Skin epidermis (tissue), 12 donors: ENCODE results near the gene SPTSSB.

Experiments used
- H3K27ac ChIP-seq, 21 experiments: fragments of 200-600 bp; sonication (generic) in 11 of 21; one replicate each; pipeline ENCODE4 v1.5.0; 2020; ENCODE audit warnings: mild to moderate bottlenecking in 3 of 21, inconsistent platforms in 2 of 21, moderate library complexity in 2 of 21
- H3K4me3 ChIP-seq, 7 experiments: fragments of 200-600 bp; sonication (generic) in 2 of 7; one replicate each; pipeline ENCODE4 v1.5.0; 2020; ENCODE audit warnings: inconsistent platforms in 2 of 7, mild to moderate bottlenecking in 2 of 7, moderate library complexity in 1 of 7

SPTSSB gene

DNA sequence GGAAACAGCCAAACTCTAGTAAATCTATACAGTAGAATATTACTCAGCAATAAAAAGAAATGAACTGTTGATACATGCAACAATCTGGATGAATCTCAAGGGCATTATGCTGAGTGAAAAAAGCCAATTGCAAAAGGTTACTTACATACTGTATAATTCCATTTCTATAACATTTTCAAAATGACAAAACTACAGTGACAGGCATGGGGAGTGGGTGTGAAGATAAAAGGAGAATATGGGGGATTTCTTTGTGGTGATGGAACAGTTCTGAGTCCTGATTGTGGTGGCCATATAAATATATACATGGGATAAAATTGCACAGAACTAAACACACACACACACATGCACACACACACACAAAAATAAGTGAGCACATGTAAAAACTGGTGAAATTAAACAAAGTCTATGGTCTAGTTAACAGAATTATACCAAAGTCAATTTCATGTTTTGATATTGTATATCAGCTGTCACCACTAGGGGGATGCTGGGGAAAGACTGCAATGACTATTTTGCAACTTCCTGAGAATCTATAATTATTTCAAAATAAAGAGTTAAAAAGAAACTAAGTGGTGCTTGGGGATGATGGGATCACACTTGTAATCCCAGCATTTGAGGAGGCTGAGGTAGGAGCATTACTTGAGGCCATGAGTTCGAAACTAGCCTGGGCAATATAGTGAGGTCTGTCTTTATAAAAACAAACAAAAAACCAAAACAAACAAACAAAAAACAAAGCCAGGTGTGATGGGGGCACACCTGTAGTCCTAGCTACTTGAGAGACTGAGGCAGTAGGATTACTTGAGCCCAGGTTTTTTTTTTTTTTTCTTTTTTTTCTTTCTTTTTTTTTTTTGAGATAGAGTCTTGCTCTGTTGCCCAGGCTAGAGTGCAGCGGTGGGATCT, 66.0 kb downstream of the SPTSSB start:
- no peak overlapping the region for H3K4me3 ChIP-seq
- H3K27ac ChIP-seq: no peak overlapping the region

DNA sequence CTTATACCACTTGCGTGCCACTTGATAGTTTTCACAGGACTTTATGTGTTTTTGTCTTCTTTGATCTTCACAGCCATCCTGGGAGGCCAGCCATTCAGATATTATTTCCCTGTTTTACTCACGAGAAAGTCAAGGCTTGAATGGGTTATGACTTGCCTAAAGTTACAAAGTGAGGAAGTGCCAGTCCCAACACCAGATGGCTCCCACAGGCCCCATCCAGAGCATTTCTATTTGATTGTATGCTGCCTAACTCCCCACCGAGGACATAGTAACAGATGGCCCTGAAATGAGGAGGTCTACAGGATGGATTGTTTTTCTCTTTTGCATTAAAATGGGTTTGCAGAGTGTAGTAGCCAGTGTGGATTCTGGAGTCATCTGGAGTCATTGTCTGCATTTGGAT, 74.5 kb downstream of the SPTSSB start:
- no peak overlapping the region for H3K27ac ChIP-seq
- no peak overlapping the region for H3K4me3 ChIP-seq

DNA sequence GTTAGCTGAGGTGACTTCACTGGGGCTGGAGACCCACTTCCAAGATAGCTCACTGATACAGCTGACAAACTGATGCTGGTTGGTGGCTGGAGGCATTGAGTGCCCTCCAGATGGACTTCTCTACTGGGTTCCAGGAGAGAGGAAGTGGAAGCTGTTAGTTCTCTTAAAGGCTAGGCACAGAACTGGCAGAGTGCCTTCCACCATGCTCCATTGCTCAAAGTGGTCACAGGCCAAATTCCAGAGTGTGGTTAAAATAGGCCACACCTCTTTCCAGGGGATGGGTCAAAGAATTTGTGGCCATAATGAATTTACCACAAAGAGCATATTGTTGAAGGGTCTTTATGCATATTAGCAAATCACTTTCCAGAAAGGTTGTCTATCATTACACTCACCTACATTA, 76.0 kb downstream of the SPTSSB start:
- no peak overlapping the region for H3K4me3 ChIP-seq
- no peak overlapping the region for H3K27ac ChIP-seq
